H1 (cell line): ENCODE measurements around the gene PRKCD.

Experiments
- CTCF ChIP-seq, 3 experiments: IDR thresholded peaks; 1 replicate in 2 of 3; 2 replicates in 1 of 3; pipeline versions ENCODE4 v1.5.1 to v1.6.1; 2011; ENCODE audit warnings: low read length in 3 of 3, mild to moderate bottlenecking in 3 of 3, inconsistent platforms in 2 of 3, low read depth in 1 of 3, moderate library complexity in 1 of 3; ENCODE audit not compliant: insufficient read depth in 1 of 3; ENCODE audit errors: control extremely low read depth in 1 of 3
- GABPA ChIP-seq: IDR thresholded peaks from 2 replicates; pipeline ENCODE4 v1.6.1; 2011; ENCODE audit warnings: mild to moderate bottlenecking, low read length, moderate library complexity, borderline replicate concordance; ENCODE audit not compliant: insufficient read depth
- POLR2A ChIP-seq, 2 experiments: IDR thresholded peaks; 1 replicate in 1 of 2; 2 replicates in 1 of 2; pipeline ENCODE4 v1.6.1; 2011; ENCODE audit warnings: low read depth in 2 of 2, low read length in 2 of 2, mild to moderate bottlenecking in 2 of 2; ENCODE audit errors: control extremely low read depth in 1 of 2
- POLR2AphosphoS5 ChIP-seq: IDR thresholded peaks from 2 replicates; pipeline ENCODE4 v1.6.1; 2011; ENCODE audit warnings: low read depth, low read length
- RFX5 ChIP-seq: IDR thresholded peaks from 2 replicates; pipeline ENCODE4 v1.6.1; 2011; ENCODE audit warnings: low read depth, low read length, improper control_type of control experiment, borderline replicate concordance
- TCF12 ChIP-seq: IDR thresholded peaks from 2 replicates; pipeline ENCODE4 v1.6.1; 2011; ENCODE audit warnings: low read depth, mild to moderate bottlenecking, low read length
- TEAD4 ChIP-seq: IDR thresholded peaks from 2 replicates; pipeline ENCODE4 v1.6.1; 2012; ENCODE audit warnings: low read depth, low read length, inconsistent platforms, mixed read lengths
- TF ChIP-seq, protein P1 (sequence below): IDR thresholded peaks from 2 replicates; pipeline ENCODE4 v1.6.1; 2012; ENCODE audit warnings: low read length, inconsistent platforms

GRCh38 chr3:53158765-53159155 lies 2.2 kb upstream of the PRKCD start:
- TF ChIP-seq GABPA (no peak), POLR2A (IDR thresholded peaks at IDR 0.05; ENCODE audit: control extremely low read depth in 1 of 2, low read depth in 2 of 2, low read length in 2 of 2) (no peak), TEAD4 (no peak), RFX5 (no peak), CTCF (IDR thresholded peaks at IDR 0.05; ENCODE audit: control extremely low read depth in 1 of 3, insufficient read depth in 1 of 3, low read depth in 1 of 3, low read length in 3 of 3) (no peak), TCF12 (no peak), POLR2AphosphoS5 (no peak)
- TF ChIP-seq, protein P1, sequence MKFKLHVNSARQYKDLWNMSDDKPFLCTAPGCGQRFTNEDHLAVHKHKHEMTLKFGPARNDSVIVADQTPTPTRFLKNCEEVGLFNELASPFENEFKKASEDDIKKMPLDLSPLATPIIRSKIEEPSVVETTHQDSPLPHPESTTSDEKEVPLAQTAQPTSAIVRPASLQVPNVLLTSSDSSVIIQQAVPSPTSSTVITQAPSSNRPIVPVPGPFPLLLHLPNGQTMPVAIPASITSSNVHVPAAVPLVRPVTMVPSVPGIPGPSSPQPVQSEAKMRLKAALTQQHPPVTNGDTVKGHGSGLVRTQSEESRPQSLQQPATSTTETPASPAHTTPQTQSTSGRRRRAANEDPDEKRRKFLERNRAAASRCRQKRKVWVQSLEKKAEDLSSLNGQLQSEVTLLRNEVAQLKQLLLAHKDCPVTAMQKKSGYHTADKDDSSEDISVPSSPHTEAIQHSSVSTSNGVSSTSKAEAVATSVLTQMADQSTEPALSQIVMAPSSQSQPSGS, result no peak
